Activated naive CD4-positive, alpha-beta T cell treated with anti-CD3 and anti-CD28 coated beads for 36 hours (primary cell): Measurements from ENCODE around the gene RUVBL2. TPM values are rescaled to one million over a fixed set of nuclear protein-coding genes. Genes with fewer than 3 reads are reported as not detected.
A peak's percentile ranks its signal among the peaks of the same experiment; 100 is the strongest.

Source experiments
- CTCF ChIA-PET: fragments of 350-600 bp; sonication (Branson Sonifier 250); formaldehyde crosslinking; loops from one replicate; lab custom pipeline; 2021; ENCODE audit warnings: antibody characterized with exemption; lab: Charles Lee
- DNase-seq: peaks from one replicate; pipeline ENCODE4 v3.0.0-alpha.2; 2020
- H3K27ac Mint-ChIP-seq: one replicate; pipeline ENCODE4 v1.8.0; 2021; ENCODE audit warnings: mild to moderate bottlenecking, mixed read lengths
- H3K27me3 Mint-ChIP-seq: one replicate; pipeline ENCODE4 v1.8.0; 2021; ENCODE audit warnings: low read depth, mixed read lengths
- H3K36me3 Mint-ChIP-seq: one replicate; pipeline ENCODE4 v1.8.0; 2021; ENCODE audit warnings: low read depth, mixed read lengths
- H3K4me1 Mint-ChIP-seq: one replicate; pipeline ENCODE4 v1.8.0; 2021; ENCODE audit warnings: low read depth, mixed read lengths
- H3K4me3 Mint-ChIP-seq: one replicate; pipeline ENCODE4 v1.8.0; 2021; ENCODE audit warnings: mild to moderate bottlenecking, moderate library complexity, mixed read lengths
- H3K9me3 Mint-ChIP-seq: one replicate; pipeline ENCODE4 v1.8.0; 2021; ENCODE audit warnings: mixed read lengths
- intact Hi-C: fragments of 100-400 bp; cut with micrococcal nuclease; formaldehyde crosslinking; loops from one replicate; pipeline ENCODE4 v1.15.1; 2023
- total RNA-seq, 2 experiments: library from RNA; stranded (reverse); gene quantifications; one replicate each; pipeline ENCODE4 v1.2.3, GENCODE V29; 2021

The RUVBL2 gene
- total RNA-seq = 100 to 1,000 TPM; 119 to 126 TPM

DNA sequence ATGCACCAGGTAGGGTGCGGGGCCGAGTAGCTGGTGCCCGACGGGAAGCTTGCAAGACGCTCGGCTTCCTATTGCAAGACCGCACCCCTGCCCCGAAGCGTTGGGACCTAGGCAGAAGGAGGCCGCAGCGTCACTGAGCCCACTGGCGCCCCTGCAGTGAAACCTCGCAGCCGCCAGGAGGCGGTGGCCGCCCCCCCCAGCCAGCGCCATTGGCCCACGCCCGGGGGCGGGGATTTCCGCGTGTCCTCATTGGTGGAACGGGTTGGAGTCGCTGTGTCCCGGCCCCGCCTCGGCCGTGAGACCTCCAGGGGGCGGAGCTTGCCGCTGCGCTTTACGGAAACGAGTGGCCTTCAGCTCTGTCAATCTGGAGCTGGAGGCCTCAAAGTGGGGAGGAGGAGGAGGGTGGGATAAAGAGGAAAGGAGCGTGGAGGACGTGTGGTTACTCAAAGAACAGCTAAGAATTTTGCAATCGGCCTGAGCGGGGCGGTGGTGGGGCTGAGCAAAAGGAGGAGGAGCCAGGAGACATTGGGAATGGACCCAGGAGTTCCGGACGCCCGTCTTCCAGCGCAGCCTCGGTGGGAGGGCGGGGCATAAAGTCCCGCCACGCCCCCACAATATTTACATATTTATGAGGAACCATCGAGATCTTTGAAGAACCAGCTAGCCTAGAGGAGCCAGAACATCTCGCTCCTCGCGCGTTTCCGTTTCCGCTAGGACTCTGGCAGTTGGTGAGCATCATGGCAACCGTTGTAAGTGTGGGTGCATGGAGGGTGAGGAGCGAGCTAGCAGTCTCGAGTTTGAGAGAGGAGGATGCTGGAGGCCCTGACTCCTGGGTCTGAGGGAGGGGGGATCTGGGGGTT is at the start of gene RUVBL2, which contains the start of gene GYS1:
TSS of gene RUVBL2 (plus strand) at position 713 of the 860 bp plus-strand sequence. CDS start at position 738, 25 bp downstream.
TSS of gene GYS1 (minus strand) at position 135 of the 860 bp plus-strand sequence. CDS start 197 bp downstream, outside the sequence.
- Mint-ChIP-seq H3K27me3 (no peaks in the 10 kb centered on the region), H3K4me3 (peak within 1 kb of the TSS; percentile 83), H3K36me3 (peaks cover 20% of the 10 kb centered on the region), H3K27ac (peak within 1 kb of the TSS; percentile 94), H3K4me1 (peaks cover 44% of the 10 kb centered on the region), H3K9me3 (no peaks in the 10 kb centered on the region)
- intact Hi-C loops = loop anchor here (1.0 to 10.0 kb wide), 12 partner anchors 25 to 629 kb away; partner anchors contain the start of genes CA11, CGB2, FTL and LIN7B
- DNase-seq = peak; percentile 99
- CTCF ChIA-PET = interaction anchor here (0.6 to 3.8 kb wide), 35 partner anchors 10 to 297 kb away, joined by 3 to 22 read pairs (median 5); partner anchors contain the start of genes BCAT2, CGB2, CGB7 and FTL

GRCh38 chr19:48945415-48945814 is 48.3 kb upstream of the RUVBL2 start:
- H3K4me3 Mint-ChIP-seq = no peak overlapping the region
- peaks cover 8% of the 10 kb centered on the region for H3K36me3 Mint-ChIP-seq
- intact Hi-C loops = no loop called here
- no peak for DNase-seq
- H3K4me1 Mint-ChIP-seq = no peaks in the 10 kb centered on the region
- CTCF ChIA-PET = interaction anchor here (0.6 kb wide), 1 partner anchor 9 kb away, joined by 3 read pairs; the partner anchor contains the start of gene BAX
- no peaks in the 10 kb centered on the region for H3K27me3 Mint-ChIP-seq
- no peak overlapping the region for H3K27ac Mint-ChIP-seq
- peaks cover 10% of the 10 kb centered on the region for H3K9me3 Mint-ChIP-seq

DNA sequence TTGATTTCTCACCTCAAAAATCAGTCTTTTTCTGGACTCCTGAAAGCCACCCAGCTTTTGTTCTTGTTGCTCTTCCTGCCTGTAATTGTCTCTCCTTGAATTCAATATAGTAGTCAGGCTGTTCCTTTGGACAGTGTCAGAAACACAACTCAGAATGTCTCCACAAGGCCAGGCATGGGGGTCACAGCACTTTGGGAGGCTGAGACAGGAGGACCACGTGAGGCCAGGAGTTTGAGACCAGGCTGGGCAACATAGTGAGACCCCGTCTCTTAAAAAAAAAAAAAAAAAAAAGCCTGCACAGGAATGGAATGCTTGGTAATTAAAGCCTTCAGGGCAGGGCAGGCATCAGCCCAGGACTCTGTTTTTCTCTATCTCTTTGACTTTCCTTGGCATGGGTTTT is 47.9 kb upstream of the RUVBL2 start:
- H3K27ac Mint-ChIP-seq = no peak overlapping the region
- DNase-seq = no peak
- no peak overlapping the region for H3K4me3 Mint-ChIP-seq
- H3K9me3 Mint-ChIP-seq = peaks cover 8% of the 10 kb centered on the region
- H3K4me1 Mint-ChIP-seq = no peaks in the 10 kb centered on the region
- no peaks in the 10 kb centered on the region for H3K27me3 Mint-ChIP-seq
- CTCF ChIA-PET = interaction anchor here (0.6 kb wide), 1 partner anchor 9 kb away, joined by 3 read pairs; the partner anchor contains the start of gene BAX
- intact Hi-C loops = no loop called here
- H3K36me3 Mint-ChIP-seq = peaks cover 5% of the 10 kb centered on the region

GRCh38 chr19:48946463-48947257 is 47.0 kb upstream of the RUVBL2 start:
- H3K9me3 Mint-ChIP-seq = peaks cover 4% of the 10 kb centered on the region

DNA sequence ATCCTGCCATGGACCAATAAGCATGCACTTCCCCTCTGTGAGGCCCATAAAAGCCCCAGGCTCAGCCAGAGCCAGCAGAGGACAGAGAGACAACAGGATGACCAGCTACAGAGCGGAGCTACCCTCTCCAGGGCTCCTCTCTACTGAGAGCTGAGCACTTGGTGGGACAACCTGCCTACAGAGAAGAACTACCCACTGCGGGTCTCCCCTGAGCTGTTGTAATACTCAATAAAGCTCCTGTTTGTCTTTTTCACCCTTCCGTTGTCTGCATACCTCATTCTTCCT is 46.5 kb upstream of the RUVBL2 start:
- no peak overlapping the region for H3K27ac Mint-ChIP-seq

More at GRCh38 chr19:48946463-48947257, 47.0 kb upstream of the RUVBL2 start:
- intact Hi-C loops = no loop called here
- no peak overlapping the region for H3K4me3 Mint-ChIP-seq
- no peak for DNase-seq
- no peaks in the 10 kb centered on the region for H3K27me3 Mint-ChIP-seq
- no peak overlapping the region for H3K27ac Mint-ChIP-seq
- CTCF ChIA-PET = no interaction called here
- H3K4me1 Mint-ChIP-seq = no peaks in the 10 kb centered on the region
- no peaks in the 10 kb centered on the region for H3K36me3 Mint-ChIP-seq

GRCh38 chr19:48950159-48950558 is 43.5 kb upstream of the RUVBL2 start:
- Mint-ChIP-seq H3K4me3 (no peak overlapping the region), H3K9me3 (peaks cover 4% of the 10 kb centered on the region), H3K27me3 (no peaks in the 10 kb centered on the region), H3K36me3 (peaks cover 1% of the 10 kb centered on the region), H3K27ac (no peak overlapping the region), H3K4me1 (peaks cover 4% of the 10 kb centered on the region)
- DNase-seq = no peak
- CTCF ChIA-PET = interaction anchor here (1.0 kb wide), 1 partner anchor 155 kb away, joined by 3 read pairs; no protein-coding TSS in a partner anchor
- intact Hi-C loops = no loop called here

More for the DNA sequence above, 46.5 kb upstream of the RUVBL2 start:
- intact Hi-C loops = no loop called here
- H3K9me3 Mint-ChIP-seq = peaks cover 4% of the 10 kb centered on the region
- H3K4me3 Mint-ChIP-seq = no peak overlapping the region
- no peaks in the 10 kb centered on the region for H3K4me1 Mint-ChIP-seq
- CTCF ChIA-PET = interaction anchor here (0.5 kb wide), 1 partner anchor 25 kb away, joined by 3 read pairs; no protein-coding TSS in a partner anchor
- DNase-seq = no peak
- no peaks in the 10 kb centered on the region for H3K36me3 Mint-ChIP-seq
- H3K27me3 Mint-ChIP-seq = no peaks in the 10 kb centered on the region

DNA sequence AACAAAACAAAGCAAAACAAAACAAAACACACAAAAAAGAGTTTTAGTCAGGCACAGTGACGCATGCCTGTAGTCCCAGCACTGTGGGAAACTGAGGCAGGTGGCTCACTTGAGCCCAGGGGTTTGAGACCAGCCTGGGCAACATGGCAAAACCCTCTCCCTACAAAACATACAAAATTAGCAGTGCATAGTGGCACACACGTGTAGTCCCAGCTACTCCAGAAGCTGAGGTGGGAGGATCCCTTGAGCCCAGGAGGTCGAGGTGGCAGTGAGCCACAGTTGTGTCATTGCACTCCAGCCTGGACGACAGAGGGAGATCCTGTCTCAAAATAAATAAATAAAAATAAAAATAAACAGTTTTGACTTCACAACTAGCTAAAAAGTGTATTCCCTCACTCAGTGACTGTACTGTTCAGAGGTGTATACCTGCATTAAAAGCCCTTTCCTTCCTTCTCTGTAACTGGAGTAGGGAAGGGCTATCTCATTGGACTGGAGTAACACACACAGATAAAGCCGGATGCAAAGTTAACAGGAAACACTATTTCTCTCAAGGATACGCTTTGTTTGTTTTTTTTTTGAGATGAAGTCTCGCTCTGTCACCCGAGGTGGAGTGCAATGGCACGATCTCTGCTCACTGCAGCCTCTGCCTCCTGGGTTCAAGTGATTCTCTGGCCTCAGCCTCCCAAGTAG is 42.7 kb upstream of the RUVBL2 start:
- no peak overlapping the region for H3K4me3 Mint-ChIP-seq
- H3K27me3 Mint-ChIP-seq = no peaks in the 10 kb centered on the region
- H3K4me1 Mint-ChIP-seq = peaks cover 12% of the 10 kb centered on the region
- H3K9me3 Mint-ChIP-seq = peaks cover 4% of the 10 kb centered on the region
- DNase-seq = no peak
- peaks cover 8% of the 10 kb centered on the region for H3K36me3 Mint-ChIP-seq
- CTCF ChIA-PET = interaction anchor here (1.0 to 1.3 kb wide), 3 partner anchors 14 to 163 kb away, joined by 3 to 6 read pairs (median 3); partner anchors contain the start of gene FTL
- no peak overlapping the region for H3K27ac Mint-ChIP-seq
- intact Hi-C loops = no loop called here

DNA sequence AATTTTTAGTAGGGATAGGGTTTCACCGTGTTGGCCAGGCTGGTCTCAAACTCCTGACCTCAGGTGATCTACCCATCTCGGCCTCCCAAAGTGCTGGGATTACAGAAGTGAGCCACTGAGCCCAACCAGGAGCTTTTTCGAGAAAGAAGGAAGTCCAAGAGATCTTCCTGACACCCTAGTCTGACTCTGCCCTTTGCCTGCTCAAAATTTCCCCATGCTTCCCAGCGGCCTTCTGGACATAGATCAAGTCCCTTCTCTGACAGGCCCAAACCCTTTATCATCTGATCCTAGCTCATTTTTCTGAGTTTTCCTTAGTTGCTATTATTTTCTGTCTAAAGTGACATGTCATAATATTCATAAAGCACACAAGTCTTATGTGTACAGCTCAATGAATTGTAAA is 40.5 kb upstream of the RUVBL2 start:
- CTCF ChIA-PET = interaction anchor here (0.6 to 2.8 kb wide), 3 partner anchors 17 to 56 kb away, joined by 3 to 13 read pairs (median 4); no protein-coding TSS in a partner anchor
- Mint-ChIP-seq H3K4me3 (no peak overlapping the region), H3K36me3 (peaks cover 26% of the 10 kb centered on the region), H3K27ac (no peak overlapping the region), H3K27me3 (no peaks in the 10 kb centered on the region), H3K4me1 (peaks cover 27% of the 10 kb centered on the region), H3K9me3 (no peaks in the 10 kb centered on the region)
- no peak for DNase-seq
- intact Hi-C loops = no loop called here

DNA sequence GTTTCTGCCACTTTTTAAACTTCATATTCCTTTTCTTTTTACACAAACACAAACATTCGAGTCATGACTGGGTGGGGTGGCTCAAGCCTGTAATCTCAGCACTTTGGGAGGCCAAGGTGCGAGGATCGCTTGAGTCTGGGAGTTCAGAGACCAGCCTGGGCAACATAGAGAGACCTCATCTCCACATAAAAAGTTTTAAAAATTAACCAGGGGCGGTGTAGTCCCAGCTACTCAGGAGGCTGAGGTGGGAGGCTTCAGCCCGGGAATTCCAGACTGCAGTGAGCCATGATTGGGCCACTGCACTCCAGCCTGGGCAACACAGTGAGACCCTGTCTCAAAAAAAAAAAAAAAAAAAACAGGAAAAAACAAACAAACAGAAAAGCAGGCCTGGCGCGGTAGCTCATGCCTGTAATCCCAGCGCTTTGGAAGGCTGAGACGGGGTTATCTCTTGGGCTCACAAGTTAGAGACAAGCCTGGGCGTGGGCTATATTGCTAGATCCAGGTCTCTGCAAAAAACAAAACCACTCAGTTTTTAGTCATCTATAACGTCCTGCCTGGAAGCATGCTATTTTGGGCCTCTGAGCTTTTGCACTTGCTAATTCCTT is 39.6 kb upstream of the RUVBL2 start:
- Mint-ChIP-seq H3K4me3 (peak overlapping the region; percentile 77), H3K9me3 (no peaks in the 10 kb centered on the region), H3K27ac (peak overlapping the region; percentile 84), H3K4me1 (peaks cover 29% of the 10 kb centered on the region), H3K36me3 (peaks cover 32% of the 10 kb centered on the region), H3K27me3 (no peaks in the 10 kb centered on the region)
- no peak for DNase-seq
- intact Hi-C loops = loop anchor here (1.0 to 2.0 kb wide), 3 partner anchors 11 to 79 kb away; partner anchors contain the start of genes FTL and NUCB1
- CTCF ChIA-PET = interaction anchor here (0.5 to 2.8 kb wide), 7 partner anchors 8 to 607 kb away, joined by 3 to 13 read pairs (median 4); partner anchors contain the start of gene NUCB1

DNA sequence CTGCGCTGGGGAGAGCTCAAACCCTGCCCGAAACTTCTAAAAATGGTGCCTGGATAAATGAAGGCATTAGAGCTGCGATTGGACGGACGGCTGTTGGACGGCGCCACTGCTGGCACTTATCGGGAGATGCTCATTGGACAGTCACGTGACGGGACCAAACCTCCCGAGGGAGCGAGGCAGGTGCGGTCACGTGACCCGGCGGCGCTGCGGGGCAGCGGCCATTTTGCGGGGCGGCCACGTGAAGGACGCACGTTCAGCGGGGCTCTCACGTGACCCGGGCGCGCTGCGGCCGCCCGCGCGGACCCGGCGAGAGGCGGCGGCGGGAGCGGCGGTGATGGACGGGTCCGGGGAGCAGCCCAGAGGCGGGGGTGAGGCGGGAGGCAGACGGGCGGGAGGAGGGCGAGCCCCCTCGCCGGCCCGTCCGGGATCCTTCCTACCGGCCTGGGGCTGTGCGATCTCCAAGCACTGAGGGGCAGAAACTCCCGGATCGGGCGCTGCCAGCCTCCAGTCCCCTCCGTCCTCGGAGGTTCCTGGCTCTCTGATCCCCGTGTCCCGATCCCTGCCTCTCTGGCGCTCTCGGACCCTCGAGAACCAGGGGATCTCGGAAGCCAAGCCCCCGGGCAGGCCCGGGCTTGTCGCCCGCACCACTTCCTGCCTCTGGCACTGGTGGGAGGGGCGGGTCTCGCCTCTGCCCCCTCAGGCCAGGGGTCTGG is 38.9 kb upstream of the RUVBL2 start, which contains the start of gene BAX:
TSS of gene BAX (plus strand) at position 281 of the 713 bp plus-strand sequence. CDS start at position 335, 54 bp downstream.
- H3K4me1 Mint-ChIP-seq = peaks cover 29% of the 10 kb centered on the region
- intact Hi-C loops = loop anchor here (1.0 to 2.0 kb wide), 3 partner anchors 11 to 80 kb away; partner anchors contain the start of genes FTL and NUCB1

More for the DNA sequence above, 38.9 kb upstream of the RUVBL2 start, which contains the start of gene BAX:
- peaks cover 33% of the 10 kb centered on the region for H3K36me3 Mint-ChIP-seq
- peak within 1 kb of the TSS; percentile 77 for H3K4me3 Mint-ChIP-seq
- H3K9me3 Mint-ChIP-seq = no peaks in the 10 kb centered on the region
- H3K27ac Mint-ChIP-seq = peak within 1 kb of the TSS; percentile 89
- peak; percentile 98 for DNase-seq
- no peaks in the 10 kb centered on the region for H3K27me3 Mint-ChIP-seq
- CTCF ChIA-PET = interaction anchor here (0.5 to 2.8 kb wide), 7 partner anchors 9 to 606 kb away, joined by 3 to 13 read pairs (median 4); partner anchors contain the start of gene NUCB1
